ENCODE measurements around the gene VCPKMT. TPM values are rescaled to one million over a fixed set of nuclear protein-coding genes. Genes with fewer than 3 reads are reported as not detected.

Gene VCPKMT
- total RNA-seq, 1 experiment from 2014 or later = 6.5 TPM

- no peaks in the 10 kb centered on the region for H3K4me1 ChIP-seq (replicated peaks; ENCODE audit: insufficient read depth)
- no peaks in the 10 kb centered on the region for H3K27me3 ChIP-seq (ENCODE audit: insufficient read depth, low read depth)
- H4K20me1 ChIP-seq (ENCODE audit: insufficient read depth) = no peaks in the 10 kb centered on the region
- intact Hi-C loops (cut with micrococcal nuclease; ENCODE audit: unreplicated experiment) = no loop called here
- TF ChIP-seq EZH2 (IDR thresholded peaks at IDR 0.05; ENCODE audit: low read depth) = no peak
- no peak for TF ChIP-seq CTCF (conservative IDR thresholded peaks at IDR 0.05)
- H3K79me2 ChIP-seq (ENCODE audit: low read depth) = no peaks in the 10 kb centered on the region
- H2AFZ ChIP-seq = no peak overlapping the region
- no peak overlapping the region for H3K4me3 ChIP-seq
- POLR2A ChIA-PET (ENCODE audit: unreplicated experiment) = no interaction called here
- CTCF ChIA-PET = no interaction called here
- no peaks in the 10 kb centered on the region for H3K36me3 ChIP-seq (ENCODE audit: low read depth)
- H3F3A ChIP-seq (ENCODE audit: insufficient read depth, low read depth) = peaks cover 4% of the 10 kb centered on the region; the same call in 1 of the 2 replicates
- no TSS peak for BruUV-seq (replicated peaks)
- no peak overlapping the region for H3K27ac ChIP-seq
- H3K9me3 ChIP-seq (ENCODE audit: insufficient read depth, low read depth) = no peaks in the 10 kb centered on the region
- DNase-seq = no peak
- H3K9me2 ChIP-seq (ENCODE audit: insufficient read depth) = no peaks in the 10 kb centered on the region
- no peak overlapping the region for H3K4me2 ChIP-seq
Measured at GRCh38 chr14:50089208-50089607, 27.2 kb downstream of the VCPKMT start.

- Histone ChIP-seq H3K9me3 (ENCODE audit: insufficient read depth, low read depth) (no peaks in the 10 kb centered on the region), H3K36me3 (ENCODE audit: low read depth) (no peaks in the 10 kb centered on the region), H3K79me2 (ENCODE audit: low read depth) (no peaks in the 10 kb centered on the region), H3K4me3 (no peak overlapping the region), H3K27ac (no peak overlapping the region), H3K4me1 (replicated peaks; ENCODE audit: insufficient read depth) (no peaks in the 10 kb centered on the region), H3K4me2 (no peak overlapping the region), H2AFZ (no peak overlapping the region), H4K20me1 (ENCODE audit: insufficient read depth) (no peaks in the 10 kb centered on the region), H3F3A (ENCODE audit: insufficient read depth, low read depth) (peaks cover 4% of the 10 kb centered on the region; the same call in 1 of the 2 replicates), H3K27me3 (ENCODE audit: insufficient read depth, low read depth) (no peaks in the 10 kb centered on the region), H3K9me2 (ENCODE audit: insufficient read depth) (no peaks in the 10 kb centered on the region)
- ChIA-PET CTCF (interaction anchor here (0.6 kb wide), 1 partner anchor 14 kb away, joined by 8 read pairs; no protein-coding TSS in a partner anchor), POLR2A (ENCODE audit: unreplicated experiment) (no interaction called here)
- intact Hi-C loops (cut with micrococcal nuclease; ENCODE audit: unreplicated experiment) = no loop called here
- no peak for DNase-seq
- no peak for TF ChIP-seq CTCF (conservative IDR thresholded peaks at IDR 0.05)
- no TSS peak for BruUV-seq (replicated peaks)
Measured at GRCh38 chr14:50088731-50089130, 27.6 kb downstream of the VCPKMT start.

GRCh38 chr14:50088117-50088515, 28.3 kb downstream of the VCPKMT start:
- Histone ChIP-seq H3K4me2 (no peak overlapping the region), H3K79me2 (ENCODE audit: low read depth) (no peaks in the 10 kb centered on the region), H4K20me1 (ENCODE audit: insufficient read depth) (no peaks in the 10 kb centered on the region), H3K9me3 (ENCODE audit: insufficient read depth, low read depth) (no peaks in the 10 kb centered on the region), H3F3A (ENCODE audit: insufficient read depth, low read depth) (peaks cover 4% of the 10 kb centered on the region; the same call in 1 of the 2 replicates), H3K27ac (no peak overlapping the region), H3K4me3 (no peak overlapping the region), H3K4me1 (replicated peaks; ENCODE audit: insufficient read depth) (no peaks in the 10 kb centered on the region), H3K9me2 (ENCODE audit: insufficient read depth) (no peaks in the 10 kb centered on the region), H3K27me3 (ENCODE audit: insufficient read depth, low read depth) (no peaks in the 10 kb centered on the region), H3K36me3 (ENCODE audit: low read depth) (no peaks in the 10 kb centered on the region), H2AFZ (no peak overlapping the region)
- TF ChIP-seq EZH2 (IDR thresholded peaks at IDR 0.05; ENCODE audit: low read depth) (no peak), CTCF (conservative IDR thresholded peaks at IDR 0.05) (no peak)
- ChIA-PET CTCF (interaction anchor here (0.9 kb wide), 1 partner anchor 64 kb away, joined by 6 read pairs; no protein-coding TSS in a partner anchor), POLR2A (ENCODE audit: unreplicated experiment) (no interaction called here)
- intact Hi-C loops (cut with micrococcal nuclease; ENCODE audit: unreplicated experiment) = no loop called here
- no TSS peak for BruUV-seq (replicated peaks)
- no peak for DNase-seq

Measured in PC-9 (cell line).